ENCODE data around the gene ACBD3. TPM values are rescaled to one million over a fixed set of nuclear protein-coding genes. Genes with fewer than 3 reads are reported as not detected.

The ACBD3 gene
- total and polyA plus RNA-seq, 2 of the 8 experiments (the other 6 are each of a cell fraction or from before 2014, with no cell fraction given), result 8.4 to 29.4 TPM

GRCh38 chr1:226121049-226121586 is 65.4 kb downstream of the ACBD3 start:
- TF ChIP-seq POLR2A (IDR thresholded peaks at IDR 0.05; ENCODE audit: control extremely low read depth in 1 of 2, low read depth in 2 of 2, low read length in 2 of 2) (no peak), BACH1 (IDR thresholded peaks at IDR 0.05; ENCODE audit: low read length) (no peak), SIRT6 (IDR thresholded peaks at IDR 0.05; ENCODE audit: low read length) (no peak), CHD2 (IDR thresholded peaks at IDR 0.05; ENCODE audit: low read length) (no peak), ASH2L (IDR thresholded peaks at IDR 0.05; ENCODE audit: low read length) (peak; percentile 30), TBP (IDR thresholded peaks at IDR 0.05; ENCODE audit: low read depth, low read length) (no peak), MAX (IDR thresholded peaks at IDR 0.05) (peak; percentile 6), CTBP2 (IDR thresholded peaks at IDR 0.05; ENCODE audit: borderline replicate concordance, insufficient read depth, insufficient read length, low read length) (no peak), GABPA (IDR thresholded peaks at IDR 0.05; ENCODE audit: borderline replicate concordance, insufficient read depth, low read length) (peak; percentile 32; the same call in 1 of the 2 replicates), E2F6 (IDR thresholded peaks at IDR 0.05) (peak; percentile 80), BRCA1 (IDR thresholded peaks at IDR 0.05; ENCODE audit: low read depth, low read length) (no peak)
- Histone ChIP-seq H3K14ac (ENCODE audit: insufficient read length) (no peak overlapping the region), H3K23ac (ENCODE audit: insufficient read length) (no peak overlapping the region), H3K23me2 (ENCODE audit: low read depth, low read length) (peaks cover 6% of the 10 kb centered on the region; the same call in 1 of the 2 replicates), H2BK15ac (ENCODE audit: low read length) (0 out of 2 replicates have a peak overlapping the region, but pooled peaks have one; percentile 18), H3K18ac (ENCODE audit: extremely low read depth, low read length) (peak overlapping the region; percentile 93), H2AK5ac (ENCODE audit: low read depth, low read length) (no peak overlapping the region), H3K56ac (replicated peaks; ENCODE audit: insufficient read length, low read depth, low read length) (no peak overlapping the region), H2BK12ac (ENCODE audit: low read depth, low read length) (peak overlapping the region; percentile 92; the same call in 1 of the 2 replicates), H4K20me1 (replicated peaks in 1 of 2; ENCODE audit: control insufficient read depth in 1 of 2, insufficient read depth in 2 of 2, low read length in 2 of 2) (no peaks in the 10 kb centered on the region), H2BK120ac (replicated peaks; ENCODE audit: low read depth, low read length) (peak overlapping the region; percentile 5), H3K4me3 (ENCODE audit: extremely low read depth in 1 of 4, insufficient read depth in 2 of 4, low read depth in 3 of 4, low read length in 4 of 4) (peak overlapping the region in 3 of 4 experiments; percentile 53 to 89 (median 54); a peak in 6 of 8 replicates), H2AFZ (ENCODE audit: low read length) (peak overlapping the region; percentile 67; the same call in 1 of the 2 replicates), H3K9me3 (ENCODE audit: insufficient read depth in 2 of 2, low read depth in 1 of 2, low read length in 1 of 2) (no peaks in the 10 kb centered on the region), H3K79me1 (ENCODE audit: low read depth, low read length) (no peaks in the 10 kb centered on the region), H3K4me2 (ENCODE audit: insufficient read depth in 1 of 2, low read depth in 2 of 2, low read length in 2 of 2) (peak overlapping the region; percentile 84 to 97; a peak in 3 of 4 replicates), H3K27ac (ENCODE audit: low read depth, low read length) (no peak overlapping the region), H3K27me3 (replicated peaks in 1 of 4; ENCODE audit: control insufficient read depth in 3 of 4, extremely low read depth in 1 of 4, insufficient read depth in 3 of 4, low read length in 3 of 4) (peaks cover 0 to 7% (median 4%) of the 10 kb centered on the region in 4 experiments; a peak in 3 of 7 replicates), H3K9ac (replicated peaks in 1 of 4; ENCODE audit: extremely low read depth in 1 of 4, low read depth in 3 of 4, low read length in 3 of 4) (no peak overlapping the region), H4K5ac (ENCODE audit: insufficient read length, low read depth, low read length) (no peak overlapping the region), H3K4me1 (replicated peaks in 1 of 4; ENCODE audit: control insufficient read depth in 3 of 4, insufficient read depth in 4 of 4, low read length in 3 of 4) (peaks cover 4 to 27% (median 14%) of the 10 kb centered on the region in 4 experiments), H3K4ac (replicated peaks; ENCODE audit: insufficient read length, low read depth, low read length) (no peak overlapping the region), H4K8ac (ENCODE audit: extremely low read depth, insufficient read depth, low read length) (peak overlapping the region; percentile 60; the same call in 1 of the 2 replicates), H3K36me3 (ENCODE audit: control insufficient read depth in 2 of 4, insufficient read depth in 4 of 4, low read length in 3 of 4) (no peaks in the 10 kb centered on the region), H2BK20ac (ENCODE audit: low read length) (0 out of 2 replicates have a peak overlapping the region, but pooled peaks have one; percentile 15), H2BK5ac (ENCODE audit: low read depth, low read length) (peak overlapping the region; percentile 66; the same call in 1 of the 2 replicates), H3K79me2 (ENCODE audit: control insufficient read depth in 1 of 2, insufficient read depth in 2 of 2, low read length in 2 of 2) (no peaks in the 10 kb centered on the region), H4K91ac (replicated peaks; ENCODE audit: insufficient read length, low read length) (peak overlapping the region; percentile 69)
- WGBS, 2 experiments (ENCODE audit: extremely low coverage in 1 of 2, insufficient coverage in 1 of 2, insufficient read length in 1 of 2, insufficient replicate concordance in 2 of 2, low coverage in 1 of 2, low lambda C conversion rate in 2 of 2, missing lambda C conversion rate in 1 of 2), result 17% methylated on average over 27 of the region's 37 CpGs; no CpG with 5 or more reads in 1 of the 2 experiments
- ChIA-PET POLR2A (ENCODE audit: partially characterized antibody) (interaction anchor here (0.7 to 5.0 kb wide), 12 partner anchors 7 to 188 kb away, joined by 3 to 47 read pairs (median 4); partner anchors contain the start of genes H3-3A, LIN9 and SDE2), CTCF (ENCODE audit: partially characterized antibody) (interaction anchor here (0.6 to 6.6 kb wide), 15 partner anchors 11 to 101 kb away, joined by 3 to 53 read pairs (median 5); no protein-coding TSS in a partner anchor)
- FAIRE-seq (no peak), DNase-seq (ENCODE audit: low read depth in 1 of 2, low spot score in 2 of 2) (no peak)
